Activated naive CD8-positive, alpha-beta T cell treated with anti-CD3 and anti-CD28 coated beads, Interleukin-2, amount 50 U/mL, for 24 hours (primary cell): Measurements from ENCODE around the gene OR6X1.
A peak's percentile ranks its signal among the peaks of the same experiment; 100 is the strongest.
"Not testable (repeated sequence)": the region's sequence is repeated elsewhere in the genome, so short reads cannot be mapped to it uniquely, and the experiment has no call there.

Experiments used
- ATAC-seq: fragments of 150-1000 bp; cut with Tn5 transposase; one replicate; pipeline ENCODE4 v1.10.0; 2021
- DNase-seq: peaks from one replicate; pipeline ENCODE4 v3.0.0; 2021
- H3K27ac Mint-ChIP-seq: one replicate; pipeline ENCODE4 v1.8.0; 2021; ENCODE audit warnings: mild to moderate bottlenecking, mixed read lengths
- H3K27me3 Mint-ChIP-seq: one replicate; pipeline ENCODE4 v1.8.0; 2021; ENCODE audit warnings: mixed read lengths
- H3K36me3 Mint-ChIP-seq: one replicate; pipeline ENCODE4 v1.8.0; 2021; ENCODE audit warnings: low read depth, mixed read lengths
- H3K4me1 Mint-ChIP-seq: one replicate; pipeline ENCODE4 v1.8.0; 2021; ENCODE audit warnings: mixed read lengths
- H3K4me3 Mint-ChIP-seq: one replicate; pipeline ENCODE4 v1.8.0; 2021; ENCODE audit warnings: mild to moderate bottlenecking, moderate library complexity, mixed read lengths
- H3K9me3 Mint-ChIP-seq: one replicate; pipeline ENCODE4 v1.8.0; 2021; ENCODE audit warnings: mixed read lengths

Gene OR6X1

DNA sequence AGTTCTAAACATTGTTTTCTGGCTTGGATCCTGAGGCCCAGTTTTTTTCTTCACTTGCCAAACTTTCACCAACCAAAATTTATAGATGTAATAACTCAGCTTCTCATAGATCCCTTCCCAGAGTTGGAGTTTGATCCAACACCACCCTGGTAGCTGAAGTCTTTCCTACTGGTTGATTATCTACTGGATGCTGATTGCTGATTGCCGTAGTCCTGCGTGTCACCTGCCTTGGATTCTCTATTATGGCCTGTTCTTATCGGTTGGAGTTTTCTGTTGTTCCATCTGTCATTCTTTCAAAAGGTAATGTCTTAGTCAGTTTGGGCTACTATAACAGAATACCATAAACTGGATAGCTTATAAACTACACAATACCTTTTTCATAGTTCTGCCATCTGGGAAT is 17.3 kb upstream of the OR6X1 start:
- no peak overlapping the region for H3K27ac Mint-ChIP-seq
- ATAC-seq (no peak), DNase-seq (no peak)
- H3K9me3 Mint-ChIP-seq = no peaks in the 10 kb centered on the region
- H3K36me3 Mint-ChIP-seq = no peaks in the 10 kb centered on the region
- no peak overlapping the region for H3K4me3 Mint-ChIP-seq
- H3K27me3 Mint-ChIP-seq = peaks cover 3% of the 10 kb centered on the region
- no peaks in the 10 kb centered on the region for H3K4me1 Mint-ChIP-seq

DNA sequence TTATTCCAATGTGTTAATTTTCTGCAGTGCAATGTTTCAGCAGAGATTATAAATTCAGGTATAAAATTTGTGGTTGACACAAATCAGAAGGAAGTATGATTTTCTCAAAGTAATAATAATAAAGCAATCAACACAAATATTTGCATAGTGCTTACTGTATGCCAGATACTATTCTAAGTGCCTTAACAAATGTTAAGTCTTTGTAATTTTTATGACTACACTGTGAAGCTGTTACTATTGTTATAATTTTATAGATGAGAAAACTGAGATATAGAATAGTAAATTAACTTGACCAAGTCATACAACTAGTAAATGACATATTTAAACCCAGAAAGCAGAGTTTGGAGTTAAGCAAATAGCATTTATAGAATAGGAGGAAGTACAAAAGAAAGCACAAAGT is 16.4 kb upstream of the OR6X1 start:
- Mint-ChIP-seq H3K4me3 (no peak overlapping the region), H3K27ac (no peak overlapping the region), H3K9me3 (no peaks in the 10 kb centered on the region), H3K36me3 (no peaks in the 10 kb centered on the region), H3K4me1 (no peaks in the 10 kb centered on the region), H3K27me3 (peaks cover 5% of the 10 kb centered on the region)
- ATAC-seq = no peak
- no peak for DNase-seq

DNA sequence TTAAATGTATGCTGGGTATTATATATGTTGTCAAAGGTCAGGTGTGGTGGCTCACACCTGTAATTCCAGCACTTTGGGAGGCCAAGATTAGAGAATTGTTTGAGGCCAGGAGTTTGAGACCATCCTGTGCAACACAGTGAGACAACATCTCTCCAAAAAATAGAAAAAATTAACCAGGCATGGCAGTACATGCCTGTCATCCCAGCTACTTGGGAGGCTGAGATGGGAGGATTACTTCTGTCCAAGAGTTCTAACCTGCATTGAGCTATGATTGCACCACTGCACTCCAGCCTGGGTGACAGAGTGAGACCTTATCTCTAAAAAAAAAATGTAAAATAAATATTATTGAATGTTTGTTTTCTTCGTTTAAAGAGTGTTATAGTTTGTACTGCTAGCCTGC is 11.3 kb upstream of the OR6X1 start:
- Mint-ChIP-seq H3K27me3 (peaks cover 7% of the 10 kb centered on the region), H3K4me1 (no peaks in the 10 kb centered on the region), H3K9me3 (peaks cover 18% of the 10 kb centered on the region), H3K4me3 (no peak overlapping the region), H3K27ac (no peak overlapping the region), H3K36me3 (peaks cover 6% of the 10 kb centered on the region)
- DNase-seq (no peak), ATAC-seq (no peak)

DNA sequence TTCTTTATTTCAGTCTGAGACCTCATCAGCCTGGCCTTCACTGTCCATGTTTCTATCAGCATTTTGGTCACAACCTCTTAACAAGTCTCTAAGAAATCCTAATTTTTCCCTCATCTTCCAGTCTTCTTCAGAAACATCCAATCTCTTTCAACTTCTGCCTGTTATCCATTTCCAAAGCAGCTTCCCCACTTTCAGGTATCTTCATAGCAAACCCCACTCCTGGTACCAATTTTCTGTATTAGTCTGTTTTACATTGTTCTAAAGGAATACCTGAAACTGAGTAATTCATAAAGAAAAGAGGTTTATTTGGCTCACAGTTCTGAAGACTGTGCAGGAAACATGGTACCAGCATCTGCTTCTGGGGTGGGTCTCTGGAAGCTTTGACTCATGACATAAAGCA is 8.1 kb upstream of the OR6X1 start:
- Mint-ChIP-seq H3K9me3 (peaks cover 18% of the 10 kb centered on the region), H3K27me3 (peaks cover 10% of the 10 kb centered on the region), H3K4me3 (no peak overlapping the region), H3K36me3 (peaks cover 6% of the 10 kb centered on the region), H3K27ac (no peak overlapping the region), H3K4me1 (no peaks in the 10 kb centered on the region)
- no peak for DNase-seq
- no peak for ATAC-seq

DNA sequence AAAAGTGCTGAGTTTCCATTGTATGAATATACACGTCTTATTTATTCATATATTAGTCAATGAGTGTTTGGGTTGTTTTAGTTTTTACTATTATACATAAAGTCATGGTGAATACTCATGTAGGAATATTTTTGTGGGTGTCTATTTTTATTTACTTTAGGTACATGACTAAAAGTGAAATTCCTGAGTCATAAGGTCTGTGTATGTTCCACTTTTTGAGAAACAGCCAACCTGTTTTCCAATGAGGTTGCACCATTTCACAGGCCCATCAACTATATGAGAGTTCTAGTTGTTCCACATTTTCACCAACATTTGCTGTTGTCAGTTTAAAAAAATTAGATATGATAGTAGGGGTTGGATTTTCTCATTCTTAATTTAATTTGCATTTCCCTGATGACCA is 6.6 kb upstream of the OR6X1 start:
- no peak overlapping the region for H3K4me3 Mint-ChIP-seq
- peaks cover 8% of the 10 kb centered on the region for H3K27me3 Mint-ChIP-seq
- H3K9me3 Mint-ChIP-seq = peaks cover 18% of the 10 kb centered on the region
- peaks cover 6% of the 10 kb centered on the region for H3K36me3 Mint-ChIP-seq
- no peak for ATAC-seq
- H3K4me1 Mint-ChIP-seq = no peaks in the 10 kb centered on the region
- H3K27ac Mint-ChIP-seq = no peak overlapping the region
- no peak for DNase-seq

DNA sequence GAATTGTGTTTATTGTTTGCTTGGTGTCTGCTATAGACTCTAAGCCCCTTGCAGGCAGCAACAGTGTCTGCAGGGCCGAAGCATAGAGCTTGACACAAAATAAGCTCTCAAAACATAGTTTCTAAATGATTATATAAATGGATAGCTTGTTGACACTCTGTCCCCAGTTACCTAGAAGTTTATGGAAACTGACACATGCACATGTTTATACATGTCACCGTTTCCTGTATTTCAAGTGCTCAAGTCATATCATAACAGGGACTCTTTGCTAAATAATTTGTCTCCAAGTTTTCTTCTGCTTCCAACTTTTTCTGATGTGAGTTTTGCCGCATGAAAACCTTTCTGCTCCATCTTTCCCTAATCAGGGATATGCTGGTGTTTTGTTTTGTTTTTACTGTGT is 3.7 kb upstream of the OR6X1 start:
- DNase-seq = no peak
- Mint-ChIP-seq H3K4me1 (no peaks in the 10 kb centered on the region), H3K27ac (no peak overlapping the region), H3K36me3 (peaks cover 6% of the 10 kb centered on the region), H3K27me3 (peaks cover 13% of the 10 kb centered on the region), H3K4me3 (no peak overlapping the region), H3K9me3 (peaks cover 12% of the 10 kb centered on the region)
- ATAC-seq = no peak

DNA sequence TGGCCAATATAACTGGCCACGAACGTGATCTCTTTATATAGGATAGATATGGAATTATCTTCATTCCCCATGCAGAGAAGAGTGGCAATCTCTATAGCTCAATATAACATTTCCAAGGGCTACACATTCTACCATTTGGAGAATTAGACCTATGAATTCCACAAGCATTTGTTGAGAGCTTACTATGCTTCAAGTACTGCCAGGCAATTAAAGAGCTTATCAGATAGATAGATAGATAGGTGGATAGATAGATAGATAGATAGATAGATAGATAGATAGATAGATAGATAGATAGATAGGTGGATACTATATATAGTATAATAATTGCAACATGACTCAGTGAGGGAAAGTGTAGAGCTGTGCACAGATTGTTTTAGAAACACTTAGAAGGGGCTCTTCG is 1.5 kb upstream of the OR6X1 start:
- ATAC-seq (no peak), DNase-seq (no peak)
- Mint-ChIP-seq H3K36me3 (no peaks in the 10 kb centered on the region), H3K9me3 (no peaks in the 10 kb centered on the region), H3K27ac (no peak overlapping the region), H3K4me1 (no peaks in the 10 kb centered on the region), H3K4me3 (no peak overlapping the region), H3K27me3 (peaks cover 19% of the 10 kb centered on the region)

DNA sequence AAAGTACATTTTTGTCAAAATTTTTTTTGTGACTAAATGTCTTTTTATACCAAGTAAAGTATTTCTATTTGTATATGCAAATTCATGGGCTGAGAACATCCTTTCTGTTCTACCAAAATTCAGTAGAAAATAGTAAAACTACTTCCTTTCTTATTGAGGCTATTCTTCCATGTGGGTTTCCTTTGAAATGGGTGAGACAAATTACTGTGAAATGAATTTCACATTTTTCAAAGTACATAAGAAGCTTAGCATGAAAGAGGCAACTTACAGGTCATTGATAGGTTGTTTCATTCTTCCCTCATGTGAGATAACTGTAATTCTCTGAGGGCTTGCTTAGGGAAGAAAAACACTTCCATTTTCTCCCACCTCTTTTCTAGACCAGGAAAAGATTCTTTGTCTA is 1.0 kb upstream of the OR6X1 start:
- DNase-seq (no peak), ATAC-seq (no peak)
- Mint-ChIP-seq H3K4me1 (no peaks in the 10 kb centered on the region), H3K27me3 (peaks cover 20% of the 10 kb centered on the region), H3K36me3 (no peaks in the 10 kb centered on the region), H3K4me3 (no peak overlapping the region), H3K9me3 (no peaks in the 10 kb centered on the region), H3K27ac (no peak overlapping the region)

DNA sequence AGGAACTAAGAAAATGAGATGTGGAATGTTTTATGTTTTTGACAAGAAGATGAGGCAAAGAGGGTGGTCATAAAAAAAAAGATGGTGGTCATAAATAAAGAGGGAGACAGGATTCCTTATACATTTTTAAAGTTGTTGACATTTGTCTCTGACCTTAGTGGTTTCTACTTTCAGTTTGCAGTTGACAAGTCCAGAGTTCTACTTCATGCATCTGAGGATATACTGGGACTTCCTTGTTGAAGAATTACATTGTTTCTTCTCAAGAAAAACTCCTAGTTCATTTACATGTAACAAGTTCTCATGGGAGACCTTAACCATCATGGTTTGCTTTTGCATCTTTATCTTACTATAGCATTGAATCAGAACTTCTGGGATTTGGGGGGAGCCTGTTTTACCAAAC is 1.2 kb downstream of the OR6X1 start:
- no peaks in the 10 kb centered on the region for H3K4me1 Mint-ChIP-seq
- peaks cover 8% of the 10 kb centered on the region for H3K9me3 Mint-ChIP-seq
- H3K27me3 Mint-ChIP-seq = peaks cover 30% of the 10 kb centered on the region

DNA sequence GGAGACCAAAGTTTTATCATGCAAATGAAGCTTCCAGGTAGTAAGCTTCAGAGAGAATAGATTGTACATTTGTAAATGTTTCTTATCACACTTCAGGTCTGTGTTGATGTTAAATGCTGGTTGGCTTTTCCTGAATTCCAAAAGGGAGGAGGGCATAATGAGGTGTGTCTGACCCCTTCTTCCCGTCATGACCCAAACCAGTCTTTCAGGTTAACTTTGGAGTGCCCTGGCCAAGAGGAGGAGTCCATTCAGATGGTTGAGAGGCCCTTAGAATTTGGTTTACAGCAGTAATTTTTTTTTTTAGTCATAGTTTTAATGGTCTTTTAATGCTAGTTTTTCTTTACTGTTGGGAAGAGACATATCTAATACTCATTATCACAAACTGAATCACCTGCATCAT is 2.5 kb downstream of the OR6X1 start:
- H3K27me3 Mint-ChIP-seq = peaks cover 34% of the 10 kb centered on the region
- H3K9me3 Mint-ChIP-seq = peaks cover 10% of the 10 kb centered on the region
- H3K27ac Mint-ChIP-seq = no peak overlapping the region
- H3K4me1 Mint-ChIP-seq = no peaks in the 10 kb centered on the region
- DNase-seq (no peak), ATAC-seq (no peak)
- no peaks in the 10 kb centered on the region for H3K36me3 Mint-ChIP-seq
- no peak overlapping the region for H3K4me3 Mint-ChIP-seq

More for the DNA sequence above, 1.2 kb downstream of the OR6X1 start:
- Mint-ChIP-seq H3K27ac (no peak overlapping the region), H3K4me3 (no peak overlapping the region), H3K36me3 (no peaks in the 10 kb centered on the region)
- no peak for DNase-seq
- ATAC-seq = no peak

DNA sequence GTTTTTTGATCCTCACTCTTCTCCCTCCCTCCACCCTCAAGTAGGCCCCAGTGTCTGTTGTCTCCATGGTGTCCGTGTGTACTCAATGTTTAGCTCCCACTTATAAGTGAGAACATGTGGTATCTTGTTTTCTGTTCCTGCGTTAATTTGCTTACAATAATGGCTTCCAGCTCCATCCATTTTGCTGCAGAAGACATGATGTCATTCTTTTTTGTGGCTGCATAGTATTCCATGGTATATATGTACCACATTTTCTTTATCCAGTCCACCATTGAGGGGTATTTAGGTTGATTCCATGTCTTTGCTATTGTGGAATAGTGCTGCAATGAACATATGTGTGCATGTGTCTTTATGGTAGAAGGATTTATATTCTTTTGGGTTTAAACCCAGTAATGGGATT is 6.0 kb downstream of the OR6X1 start:
- not testable (repeated sequence) for ATAC-seq, DNase-seq, H3K36me3 Mint-ChIP-seq, H3K4me1 Mint-ChIP-seq, H3K27ac Mint-ChIP-seq, H3K4me3 Mint-ChIP-seq
- Mint-ChIP-seq H3K27me3 (peaks cover 34% of the 10 kb centered on the region), H3K9me3 (peaks cover 10% of the 10 kb centered on the region)

DNA sequence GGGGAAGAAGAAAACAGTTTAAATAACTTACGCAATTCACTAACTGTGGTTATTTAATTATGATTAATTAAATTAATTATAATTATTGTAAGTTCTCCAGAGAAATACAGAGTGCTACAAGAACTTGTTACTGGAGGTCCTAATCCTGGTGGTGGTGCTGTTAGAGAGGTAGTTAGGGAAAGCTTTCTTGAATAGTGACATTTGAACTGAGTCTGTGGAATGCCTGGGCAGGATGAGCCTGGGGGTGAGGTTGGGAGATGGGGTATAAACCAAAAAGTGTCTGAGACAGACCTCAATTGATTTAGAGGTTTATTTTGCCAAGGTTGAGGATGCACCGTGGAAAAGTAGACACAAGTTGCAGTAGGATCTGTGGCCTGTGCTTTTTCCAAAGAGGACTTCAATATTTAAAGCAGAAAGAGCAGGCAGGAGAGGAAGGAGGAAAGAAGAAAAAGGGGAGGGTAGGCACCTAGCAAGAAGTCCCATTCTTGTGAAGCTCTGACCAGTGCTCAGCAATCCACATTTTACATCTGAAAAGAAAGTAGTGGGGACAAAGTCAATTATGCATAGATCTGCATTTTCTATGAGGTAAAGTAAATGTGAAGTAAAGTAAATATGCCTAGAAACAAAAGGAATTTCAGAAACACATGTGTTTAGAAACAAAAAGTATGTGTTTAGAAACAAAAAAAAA is 8.4 kb downstream of the OR6X1 start:
- Mint-ChIP-seq H3K4me3 (no peak overlapping the region), H3K36me3 (no peaks in the 10 kb centered on the region), H3K9me3 (peaks cover 10% of the 10 kb centered on the region), H3K27me3 (peaks cover 24% of the 10 kb centered on the region), H3K4me1 (peaks cover 7% of the 10 kb centered on the region), H3K27ac (no peak overlapping the region)
- ATAC-seq (no peak), DNase-seq (no peak)

DNA sequence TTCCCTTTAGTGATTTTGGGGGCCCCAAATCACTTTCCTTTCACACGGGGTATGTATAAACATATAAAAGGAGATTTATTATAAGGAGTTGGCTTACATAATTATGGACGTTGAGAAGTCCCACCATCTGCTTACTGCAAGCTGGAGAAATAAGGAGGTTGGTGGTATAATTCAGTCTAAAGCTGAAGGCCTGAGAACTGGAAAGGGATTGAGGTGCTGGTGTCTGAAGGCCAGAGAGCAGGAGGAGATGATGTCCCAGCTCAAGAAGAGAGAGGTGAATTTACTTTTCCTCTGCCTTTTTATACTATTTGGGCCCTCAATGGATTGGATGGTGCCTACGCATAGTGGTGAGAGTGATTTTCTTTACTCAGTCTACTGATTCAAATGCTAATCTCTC is 11.6 kb downstream of the OR6X1 start:
- Mint-ChIP-seq H3K27ac (no peak overlapping the region), H3K4me3 (peak overlapping the region; percentile 88), H3K27me3 (peaks cover 5% of the 10 kb centered on the region), H3K36me3 (peaks cover 15% of the 10 kb centered on the region), H3K9me3 (no peaks in the 10 kb centered on the region), H3K4me1 (peaks cover 29% of the 10 kb centered on the region)
- DNase-seq = no peak
- no peak for ATAC-seq

DNA sequence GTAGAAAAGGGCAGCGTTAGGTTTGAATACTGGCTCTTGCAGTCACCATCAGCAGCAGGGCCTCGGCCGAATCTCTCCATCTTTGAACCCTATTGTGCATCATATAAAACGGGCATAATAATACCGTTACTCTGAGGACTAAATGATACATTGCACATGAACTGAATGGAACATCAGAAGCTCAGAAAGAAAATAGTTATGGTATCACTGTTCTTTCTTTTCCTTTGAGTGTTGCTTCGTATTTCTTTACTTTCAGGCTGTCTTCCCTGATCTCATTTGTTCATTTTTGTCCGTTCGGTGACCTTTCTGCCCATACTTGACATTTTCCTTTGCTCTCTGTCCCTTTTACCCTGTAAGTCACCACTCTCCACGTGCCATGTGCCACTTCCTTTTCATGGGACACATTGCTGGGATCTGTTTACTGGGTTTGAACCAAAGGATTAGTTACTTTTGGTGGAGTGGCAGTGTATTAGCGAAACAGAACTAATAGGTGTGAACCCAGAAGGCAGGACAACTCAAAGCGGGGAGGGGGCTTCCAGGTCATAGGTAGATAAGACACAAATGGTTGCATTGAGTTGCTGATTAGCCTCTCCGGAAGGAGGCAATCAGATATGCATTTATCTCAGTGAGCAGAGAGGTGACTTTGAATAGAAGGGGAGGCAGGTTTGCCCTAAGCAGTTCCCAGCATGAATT is 12.1 kb downstream of the OR6X1 start:
- no peaks in the 10 kb centered on the region for H3K9me3 Mint-ChIP-seq
- H3K36me3 Mint-ChIP-seq = peaks cover 21% of the 10 kb centered on the region
- no peak for ATAC-seq

DNA sequence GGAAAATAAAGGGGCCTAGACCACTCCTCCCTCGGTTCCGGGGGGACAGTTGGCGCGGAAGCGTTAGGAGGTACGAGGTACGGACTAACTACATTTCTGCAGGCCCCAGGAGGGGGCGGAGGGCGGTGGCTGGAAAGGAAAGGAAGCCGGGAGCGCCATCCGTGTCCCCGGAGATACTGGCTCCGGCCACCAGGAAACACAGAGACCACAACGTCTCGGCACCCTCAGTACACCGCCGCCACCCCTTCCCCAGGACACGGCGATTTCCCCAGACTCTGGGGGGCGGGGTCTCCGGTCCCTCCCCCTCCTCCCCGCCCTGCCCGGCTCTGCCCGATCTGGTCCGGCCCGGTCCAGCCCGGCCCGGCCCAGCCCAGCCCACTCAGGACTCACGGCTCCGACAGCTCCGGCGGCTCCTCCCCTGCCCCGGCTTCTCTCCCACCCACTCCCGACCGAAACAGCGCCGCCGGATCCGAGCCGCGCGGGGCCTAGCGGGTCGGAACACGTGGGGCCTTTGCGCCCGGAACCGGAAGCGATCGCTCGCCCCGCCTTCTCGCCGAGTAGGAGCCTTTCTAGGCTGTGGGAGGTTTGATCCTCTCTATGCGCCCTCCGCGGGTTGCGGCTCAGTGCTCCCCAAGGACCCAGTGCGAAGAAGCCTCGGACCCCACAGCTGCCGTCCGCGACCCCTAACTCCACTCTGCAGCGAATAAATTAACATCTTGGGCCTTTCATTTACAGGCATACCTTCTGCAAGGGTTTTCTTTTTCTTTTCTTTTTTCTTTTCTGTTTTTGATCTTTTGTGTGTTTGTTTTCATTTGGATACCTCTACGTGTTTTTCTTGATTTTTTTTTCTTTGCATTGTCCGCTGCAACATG is 12.9 kb downstream of the OR6X1 start, which contains the start of gene ZNF202:
Gene ZNF202, minus strand, starts transcription at position 502 of the 872 bp plus-strand sequence. CDS start 10,772 bp downstream, outside the sequence.
- Mint-ChIP-seq H3K27me3 (peaks cover 4% of the 10 kb centered on the region), H3K27ac (peak within 1 kb of the TSS; percentile 86), H3K4me3 (peak within 1 kb of the TSS; percentile 88), H3K4me1 (peaks cover 31% of the 10 kb centered on the region), H3K36me3 (peaks cover 26% of the 10 kb centered on the region), H3K9me3 (no peaks in the 10 kb centered on the region)
- DNase-seq (peak; percentile 90), ATAC-seq (peak; percentile 98)

More for the DNA sequence above, 12.1 kb downstream of the OR6X1 start:
- Mint-ChIP-seq H3K4me1 (peaks cover 31% of the 10 kb centered on the region), H3K27me3 (peaks cover 4% of the 10 kb centered on the region), H3K27ac (peak overlapping the region; percentile 86), H3K4me3 (peak overlapping the region; percentile 88)
- peak; percentile 3 for DNase-seq
